Panc1 (cell line): ENCODE data around the gene DCDC2. TPM values are rescaled to one million over a fixed set of nuclear protein-coding genes. Genes with fewer than 3 reads are reported as not detected.

Experiments used
- ATAC-seq: fragments of 200-7000 bp; cut with Tn5 transposase; 2 replicates; pipeline ENCODE4 v1.9.1; 2020; ENCODE audit warnings: mild to moderate bottlenecking, moderate library complexity
- BruUV-seq: library from RNA; stranded (reverse); fragments of 400-500 nt; replicated peaks from 2 replicates; lab custom pipeline; 2021; lab: Mats Ljungman, UMichigan
- CTCF ChIA-PET: fragments of 300-600 bp; sonication (Branson Sonifier 250); formaldehyde crosslinking; loops from one replicate; lab custom pipeline; 2022; ENCODE audit warnings: antibody characterized with exemption; lab: Charles Lee
- POLR2A ChIA-PET: fragments of 300-600 bp; sonication (Branson Sonifier 250); formaldehyde crosslinking; loops from one replicate; lab custom pipeline; 2022; ENCODE audit warnings: antibody characterized with exemption; lab: Charles Lee
- DNase-seq: peaks from one replicate; pipeline ENCODE4 v3.0.0-alpha.2; 2010; ENCODE audit warnings: low read depth, low spot score
- H3K27ac ChIP-seq: 2 replicates; pipeline ENCODE4 v1.5.1; 2011; ENCODE audit warnings: mild to moderate bottlenecking, low read length, inconsistent platforms
- H3K27me3 ChIP-seq: fragments of 200-500 bp; sonication (Bioruptor generic); 2 replicates; pipeline ENCODE4 v1.6.0; 2014; ENCODE audit warnings: low read length, inconsistent platforms; ENCODE audit not compliant: control insufficient read depth, insufficient read depth
- H3K36me3 ChIP-seq: fragments of 200-500 bp; sonication (Bioruptor generic); 2 replicates; pipeline ENCODE4 v1.5.1; 2014; ENCODE audit warnings: inconsistent platforms, mild to moderate bottlenecking, low read length, moderate library complexity; ENCODE audit not compliant: control insufficient read depth, insufficient read depth
- H3K4me1 ChIP-seq: 2 replicates; pipeline ENCODE4 v1.5.1; 2011; ENCODE audit warnings: inconsistent platforms, mild to moderate bottlenecking, low read length, moderate library complexity; ENCODE audit not compliant: control insufficient read depth, insufficient read depth
- H3K4me3 ChIP-seq, 2 experiments: 2 replicates each; pipeline ENCODE4 v1.5.1; 2011 to 2012; ENCODE audit warnings: low read depth in 2 of 2, low read length in 2 of 2, mild to moderate bottlenecking in 2 of 2, inconsistent platforms in 1 of 2, moderate library complexity in 1 of 2
- H3K9me3 ChIP-seq: fragments of 200-500 bp; sonication (Bioruptor generic); 2 replicates; pipeline ENCODE4 v1.5.1; 2014; ENCODE audit warnings: low read depth, mild to moderate bottlenecking, inconsistent platforms, low read length, moderate library complexity; ENCODE audit not compliant: control insufficient read depth, insufficient read depth
- CTCF ChIP-seq: fragments of 450-650 bp; IDR thresholded peaks from 2 replicates; pipeline ENCODE4 v1.5.1; 2017; ENCODE audit warnings: mild to moderate bottlenecking
- POLR2AphosphoS5 ChIP-seq: IDR thresholded peaks from 2 replicates; pipeline ENCODE4 v1.6.1; 2012; ENCODE audit warnings: mild to moderate bottlenecking, low read depth, low read length, moderate library complexity
- SIN3A ChIP-seq: IDR thresholded peaks from 2 replicates; pipeline ENCODE4 v1.6.1; 2012; ENCODE audit warnings: low read depth, mild to moderate bottlenecking, low read length, moderate library complexity, borderline replicate concordance; ENCODE audit not compliant: insufficient read depth
- TCF7L2 ChIP-seq: IDR thresholded peaks from 2 replicates; pipeline ENCODE4 v1.6.1; 2011; ENCODE audit warnings: mild to moderate bottlenecking, low read depth, low read length, inconsistent platforms
- in situ Hi-C: cut with HindIII; loops from 2 replicates; pipeline ENCODE4 v1.10.0; 2016; ENCODE audit warnings: low sequenced_read_pairs, low pct_unique_long_range_greater_than_20kb
- intact Hi-C: fragments of 100-400 bp; cut with micrococcal nuclease; formaldehyde crosslinking; loops from one replicate; pipeline ENCODE4 v1.10.0; 2022; ENCODE audit not compliant: unreplicated experiment
- total RNA-seq: library from RNA; stranded (reverse); gene quantifications from one replicate; pipeline ENCODE4 v1.2.1, GENCODE V29; 2021; ENCODE audit not compliant: unreplicated experiment
- TF ChIP-seq, protein P1 (sequence below), 2 experiments: IDR thresholded peaks; 2 replicates each; pipeline ENCODE4 v1.6.1; 2011 to 2012; ENCODE audit warnings: low read depth in 2 of 2, control low read depth in 1 of 2, low read length in 1 of 2, mild to moderate bottlenecking in 1 of 2, moderate library complexity in 1 of 2; ENCODE audit not compliant: insufficient read depth in 1 of 2

The DCDC2 gene
- total RNA-seq, 1 experiment from 2014 or later, result 0.15 TPM

- ATAC-seq (no peak), DNase-seq (no peak)
- Histone ChIP-seq H3K4me1 (no peaks in the 10 kb centered on the region), H3K27me3 (no peaks in the 10 kb centered on the region; the same call in 1 of the 2 replicates), H3K27ac (no peak overlapping the region), H3K9me3 (no peaks in the 10 kb centered on the region), H3K36me3 (no peaks in the 10 kb centered on the region), H3K4me3 (no peak overlapping the region)
- CTCF ChIA-PET, result no interaction called here
- no peak for TF ChIP-seq POLR2AphosphoS5
- TF ChIP-seq SIN3A, result no peak
- TF ChIP-seq, protein P1, sequence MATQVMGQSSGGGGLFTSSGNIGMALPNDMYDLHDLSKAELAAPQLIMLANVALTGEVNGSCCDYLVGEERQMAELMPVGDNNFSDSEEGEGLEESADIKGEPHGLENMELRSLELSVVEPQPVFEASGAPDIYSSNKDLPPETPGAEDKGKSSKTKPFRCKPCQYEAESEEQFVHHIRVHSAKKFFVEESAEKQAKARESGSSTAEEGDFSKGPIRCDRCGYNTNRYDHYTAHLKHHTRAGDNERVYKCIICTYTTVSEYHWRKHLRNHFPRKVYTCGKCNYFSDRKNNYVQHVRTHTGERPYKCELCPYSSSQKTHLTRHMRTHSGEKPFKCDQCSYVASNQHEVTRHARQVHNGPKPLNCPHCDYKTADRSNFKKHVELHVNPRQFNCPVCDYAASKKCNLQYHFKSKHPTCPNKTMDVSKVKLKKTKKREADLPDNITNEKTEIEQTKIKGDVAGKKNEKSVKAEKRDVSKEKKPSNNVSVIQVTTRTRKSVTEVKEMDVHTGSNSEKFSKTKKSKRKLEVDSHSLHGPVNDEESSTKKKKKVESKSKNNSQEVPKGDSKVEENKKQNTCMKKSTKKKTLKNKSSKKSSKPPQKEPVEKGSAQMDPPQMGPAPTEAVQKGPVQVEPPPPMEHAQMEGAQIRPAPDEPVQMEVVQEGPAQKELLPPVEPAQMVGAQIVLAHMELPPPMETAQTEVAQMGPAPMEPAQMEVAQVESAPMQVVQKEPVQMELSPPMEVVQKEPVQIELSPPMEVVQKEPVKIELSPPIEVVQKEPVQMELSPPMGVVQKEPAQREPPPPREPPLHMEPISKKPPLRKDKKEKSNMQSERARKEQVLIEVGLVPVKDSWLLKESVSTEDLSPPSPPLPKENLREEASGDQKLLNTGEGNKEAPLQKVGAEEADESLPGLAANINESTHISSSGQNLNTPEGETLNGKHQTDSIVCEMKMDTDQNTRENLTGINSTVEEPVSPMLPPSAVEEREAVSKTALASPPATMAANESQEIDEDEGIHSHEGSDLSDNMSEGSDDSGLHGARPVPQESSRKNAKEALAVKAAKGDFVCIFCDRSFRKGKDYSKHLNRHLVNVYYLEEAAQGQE (IDR thresholded peaks at IDR 0.05; ENCODE audit: insufficient read depth in 1 of 2, low read depth in 2 of 2, low read length in 1 of 2), result no peak
- TF ChIP-seq TCF7L2, result no peak
- TF ChIP-seq CTCF, result no peak
- intact Hi-C loops, result no loop called here
- BruUV-seq, result no TSS peak
- POLR2A ChIA-PET, result no interaction called here
- in situ Hi-C loops, result no loop called here
Measured at GRCh38 chr6:24187965-24188577, 169.8 kb downstream of the DCDC2 start.

GRCh38 chr6:24186349-24186748 is 171.5 kb downstream of the DCDC2 start:
- in situ Hi-C loops (no loop called here), intact Hi-C loops (no loop called here)
- ChIA-PET CTCF (no interaction called here), POLR2A (no interaction called here)
- no peaks in the 10 kb centered on the region for H3K4me1 ChIP-seq
- no peak overlapping the region for H3K27ac ChIP-seq
- no peaks in the 10 kb centered on the region for H3K9me3 ChIP-seq
- BruUV-seq, result no TSS peak
- DNase-seq (no peak), ATAC-seq (no peak)
- H3K27me3 ChIP-seq, result no peaks in the 10 kb centered on the region; the same call in 1 of the 2 replicates
- no peak overlapping the region for H3K4me3 ChIP-seq
- no peaks in the 10 kb centered on the region for H3K36me3 ChIP-seq
- TF ChIP-seq SIN3A, result no peak
- no peak for TF ChIP-seq POLR2AphosphoS5

DNA sequence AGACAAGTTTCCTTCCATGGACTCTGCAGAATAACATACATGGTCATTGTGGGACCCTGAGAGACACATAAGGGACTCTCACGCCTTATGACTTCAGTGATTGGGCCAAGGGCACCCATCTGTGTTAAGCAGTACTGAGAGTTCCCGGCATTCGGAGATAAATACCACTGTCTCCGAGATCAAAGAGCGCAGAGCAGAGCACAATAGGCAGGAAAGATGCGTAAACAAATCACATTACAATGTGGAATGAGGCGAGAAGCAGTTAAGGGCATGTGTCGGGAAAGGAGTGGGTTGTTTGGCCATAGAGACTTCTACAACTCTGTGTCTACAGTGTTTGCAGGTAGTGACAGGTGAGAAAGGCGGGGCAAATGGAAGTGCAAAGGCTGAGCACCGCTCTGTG is 174.3 kb downstream of the DCDC2 start:
- Histone ChIP-seq H3K4me1 (no peaks in the 10 kb centered on the region), H3K36me3 (no peaks in the 10 kb centered on the region), H3K27ac (no peak overlapping the region), H3K4me3 (no peak overlapping the region), H3K27me3 (no peaks in the 10 kb centered on the region), H3K9me3 (no peaks in the 10 kb centered on the region)
- intact Hi-C loops, result no loop called here
- in situ Hi-C loops, result no loop called here
- ChIA-PET CTCF (no interaction called here), POLR2A (no interaction called here)
- BruUV-seq, result no TSS peak
- TF ChIP-seq CTCF, result no peak
- TF ChIP-seq POLR2AphosphoS5, result no peak
- TF ChIP-seq, protein P1 (IDR thresholded peaks at IDR 0.05; ENCODE audit: insufficient read depth in 1 of 2, low read depth in 2 of 2, low read length in 1 of 2), result no peak
- no peak for TF ChIP-seq TCF7L2
- no peak for TF ChIP-seq SIN3A
- ATAC-seq (no peak), DNase-seq (no peak)
